WERI-Rb-1 (cell line): ENCODE data around the gene MYH14.

Experiments used
- DNase-seq: peaks from one replicate; pipeline ENCODE4 v3.0.0-alpha.2; 2020
- H3K27ac ChIP-seq: fragments of 250-450 bp; sonication (Bioruptor Pico); 2 replicates; pipeline ENCODE4 v1.5.1; 2020; ENCODE audit warnings: mild to moderate bottlenecking, moderate library complexity
- H3K27me3 ChIP-seq: fragments of 250-450 bp; sonication (Bioruptor Pico); 2 replicates; pipeline ENCODE4 v1.5.1; 2021; ENCODE audit warnings: mild to moderate bottlenecking, low read depth, moderate library complexity; ENCODE audit not compliant: insufficient read depth, severe bottlenecking
- H3K36me3 ChIP-seq: fragments of 250-450 bp; sonication (Bioruptor Pico); 2 replicates; pipeline ENCODE4 v1.5.1; 2020; ENCODE audit warnings: mild to moderate bottlenecking, moderate library complexity
- H3K4me3 ChIP-seq: 2 replicates; pipeline ENCODE4 v1.5.1; 2011; ENCODE audit warnings: low read depth, mild to moderate bottlenecking, control low read depth, low read length
- H3K9me3 ChIP-seq: fragments of 250-450 bp; sonication (Bioruptor Pico); 2 replicates; pipeline ENCODE4 v1.5.1; 2021; ENCODE audit warnings: mild to moderate bottlenecking, moderate library complexity; ENCODE audit not compliant: severe bottlenecking
- CTCF ChIP-seq: IDR thresholded peaks from 2 replicates; pipeline ENCODE4 v1.5.1; 2011; ENCODE audit warnings: low read depth, mild to moderate bottlenecking, control low read depth, inconsistent platforms, low read length

The MYH14 gene

GRCh38 chr19:50196322-50196932 is 7.0 kb upstream of the MYH14 start:
- no peak for TF ChIP-seq CTCF
- Histone ChIP-seq H3K27me3 (peaks cover 69% of the 10 kb centered on the region), H3K9me3 (no peaks in the 10 kb centered on the region), H3K36me3 (no peaks in the 10 kb centered on the region), H3K4me3 (no peak overlapping the region), H3K27ac (no peak overlapping the region)
- no peak for DNase-seq

- no peak for TF ChIP-seq CTCF
- no peaks in the 10 kb centered on the region for H3K36me3 ChIP-seq
- no peak for DNase-seq
- no peaks in the 10 kb centered on the region for H3K9me3 ChIP-seq
- no peak overlapping the region for H3K27ac ChIP-seq
- H3K4me3 ChIP-seq, result no peak overlapping the region
- H3K27me3 ChIP-seq, result peaks cover 69% of the 10 kb centered on the region
Observed at GRCh38 chr19:50197348-50197747, 6.1 kb upstream of the MYH14 start.

- H3K9me3 ChIP-seq, result peaks cover 9% of the 10 kb centered on the region
- H3K27ac ChIP-seq, result no peak overlapping the region
- no peak for TF ChIP-seq CTCF
- H3K4me3 ChIP-seq, result no peak overlapping the region
- no peak for DNase-seq
- no peaks in the 10 kb centered on the region for H3K36me3 ChIP-seq
- peaks cover 72% of the 10 kb centered on the region for H3K27me3 ChIP-seq
Observed at GRCh38 chr19:50198431-50199258, 4.8 kb upstream of the MYH14 start.

GRCh38 chr19:50199259-50199555 is 4.2 kb upstream of the MYH14 start:
- Histone ChIP-seq H3K36me3 (no peaks in the 10 kb centered on the region), H3K9me3 (peaks cover 11% of the 10 kb centered on the region), H3K27me3 (peaks cover 73% of the 10 kb centered on the region), H3K27ac (no peak overlapping the region), H3K4me3 (no peak overlapping the region)
- DNase-seq, result no peak
- TF ChIP-seq CTCF, result no peak

GRCh38 chr19:50202386-50202785 is 1.0 kb upstream of the MYH14 start:
- Histone ChIP-seq H3K9me3 (peaks cover 11% of the 10 kb centered on the region), H3K27ac (no peak overlapping the region), H3K36me3 (no peaks in the 10 kb centered on the region), H3K4me3 (no peak overlapping the region), H3K27me3 (peaks cover 81% of the 10 kb centered on the region)
- no peak for DNase-seq
- TF ChIP-seq CTCF, result no peak

GRCh38 chr19:50202962-50203280 is 501 bp upstream of the MYH14 start:
- Histone ChIP-seq H3K27me3 (peaks cover 87% of the 10 kb centered on the region), H3K36me3 (no peaks in the 10 kb centered on the region), H3K4me3 (no peak overlapping the region), H3K27ac (no peak overlapping the region), H3K9me3 (peaks cover 11% of the 10 kb centered on the region)
- no peak for TF ChIP-seq CTCF
- DNase-seq, result no peak
